Gastrocnemius medialis (tissue), 4 donors: ENCODE results near the gene DMRT1.

Source experiments
- CTCF ChIP-seq, 5 experiments: fragments of 450-650 bp in 3 of 5; fragments of 200-600 bp in 2 of 5; sonication (generic) in 2 of 5; IDR thresholded peaks in 4 of 5; conservative IDR thresholded peaks in 1 of 5; 1 replicate in 4 of 5; 2 replicates in 1 of 5; pipeline ENCODE4 v1.5.1; 2016 to 2019; ENCODE audit warnings: antibody characterized with exemption in 5 of 5, mild to moderate bottlenecking in 3 of 5, moderate library complexity in 3 of 5
- POLR2A ChIP-seq, 2 donors: fragments of 450-650 bp; IDR thresholded peaks; one replicate each; pipeline ENCODE4 v1.6.1; 2017; ENCODE audit warnings: antibody characterized with exemption in 2 of 2, mild to moderate bottlenecking in 2 of 2, moderate library complexity in 2 of 2

DNA sequence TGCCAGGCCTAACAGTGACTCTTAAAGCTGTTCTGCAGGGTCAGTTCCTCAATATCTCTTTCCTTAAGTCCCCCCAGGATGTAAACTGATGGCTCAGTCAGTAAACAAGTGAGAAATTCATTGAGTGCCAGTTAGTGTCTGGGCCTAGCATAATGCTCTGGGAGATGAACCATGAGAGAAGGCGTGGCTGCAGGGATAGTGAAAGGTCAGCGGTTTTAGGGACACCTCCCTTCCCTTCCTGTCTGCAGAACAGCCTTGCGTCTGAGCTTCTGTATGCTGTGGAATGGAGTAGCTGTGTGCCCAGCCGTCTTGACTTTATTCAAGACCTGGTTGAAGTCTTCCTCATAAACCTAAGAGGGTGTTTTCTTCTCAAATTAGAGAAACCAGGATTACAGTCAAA, 88.2 kb downstream of the DMRT1 start:
- TF ChIP-seq POLR2A (IDR thresholded peaks at IDR 0.05) (no peak), CTCF (IDR thresholded peaks at IDR 0.05 in 4 of 5, conservative IDR thresholded peaks at IDR 0.05 in 1 of 5) (no peak)
